ENCODE results near the gene RGS16.

DNA sequence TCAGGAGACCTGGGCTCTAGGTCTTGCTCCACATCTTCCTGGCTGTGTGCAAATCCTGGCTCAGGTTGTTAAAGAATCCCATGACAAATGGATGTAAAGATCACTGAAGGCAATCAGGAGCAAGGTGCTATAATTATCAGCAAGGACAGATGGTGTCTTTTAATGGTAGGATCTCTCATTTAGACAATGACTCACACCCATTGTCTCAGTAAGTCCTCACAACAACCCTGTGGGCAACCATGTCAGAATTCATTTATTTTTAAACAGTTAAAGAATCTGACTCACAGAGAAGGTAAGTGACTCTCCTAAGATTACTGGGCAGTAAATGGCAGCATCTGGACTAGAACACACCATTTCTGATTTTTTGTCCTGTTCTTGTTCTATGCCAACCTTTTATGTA, 47.9 kb downstream of the RGS16 start:
- no peak for TF ChIP-seq POLR2A (IDR thresholded peaks at IDR 0.05)
- TF ChIP-seq, protein P1, sequence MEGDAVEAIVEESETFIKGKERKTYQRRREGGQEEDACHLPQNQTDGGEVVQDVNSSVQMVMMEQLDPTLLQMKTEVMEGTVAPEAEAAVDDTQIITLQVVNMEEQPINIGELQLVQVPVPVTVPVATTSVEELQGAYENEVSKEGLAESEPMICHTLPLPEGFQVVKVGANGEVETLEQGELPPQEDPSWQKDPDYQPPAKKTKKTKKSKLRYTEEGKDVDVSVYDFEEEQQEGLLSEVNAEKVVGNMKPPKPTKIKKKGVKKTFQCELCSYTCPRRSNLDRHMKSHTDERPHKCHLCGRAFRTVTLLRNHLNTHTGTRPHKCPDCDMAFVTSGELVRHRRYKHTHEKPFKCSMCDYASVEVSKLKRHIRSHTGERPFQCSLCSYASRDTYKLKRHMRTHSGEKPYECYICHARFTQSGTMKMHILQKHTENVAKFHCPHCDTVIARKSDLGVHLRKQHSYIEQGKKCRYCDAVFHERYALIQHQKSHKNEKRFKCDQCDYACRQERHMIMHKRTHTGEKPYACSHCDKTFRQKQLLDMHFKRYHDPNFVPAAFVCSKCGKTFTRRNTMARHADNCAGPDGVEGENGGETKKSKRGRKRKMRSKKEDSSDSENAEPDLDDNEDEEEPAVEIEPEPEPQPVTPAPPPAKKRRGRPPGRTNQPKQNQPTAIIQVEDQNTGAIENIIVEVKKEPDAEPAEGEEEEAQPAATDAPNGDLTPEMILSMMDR (IDR thresholded peaks at IDR 0.05), result no peak

All from stomach (tissue), 4 donors.